SK-N-SH treated with all-trans-retinoic acid at 6 μM for 48 hours (cell line): ENCODE data around the gene ZNF778.

ENCODE experiments used
- ATAC-seq: fragments of 200-7000 bp; cut with Tn5 transposase; 3 replicates; pipeline ENCODE4 v1.9.1; 2020; ENCODE audit warnings: mild to moderate bottlenecking, moderate library complexity
- ARNTL ChIP-seq: fragments of 450-650 bp; formaldehyde crosslinking; IDR thresholded peaks from 2 replicates; pipeline ENCODE4 v1.5.0; 2020; ENCODE audit warnings: low read depth, mild to moderate bottlenecking, moderate library complexity, borderline replicate concordance
- BACH2 ChIP-seq: fragments of 250-450 bp; sonication (Bioruptor Pico); IDR thresholded peaks from 2 replicates; pipeline ENCODE4 v1.9.0; 2021; ENCODE audit warnings: mild to moderate bottlenecking, borderline replicate concordance
- CSDC2 ChIP-seq: fragments of 250-450 bp; sonication (Bioruptor Pico); IDR thresholded peaks from 2 replicates; pipeline ENCODE4 v1.5.0; 2020; ENCODE audit warnings: mild to moderate bottlenecking, moderate library complexity
- CSRNP3 ChIP-seq: fragments of 250-450 bp; sonication (Bioruptor Pico); IDR thresholded peaks from 2 replicates; pipeline ENCODE4 v1.5.1; 2021; ENCODE audit warnings: mild to moderate bottlenecking, moderate library complexity
- ESRRG ChIP-seq: fragments of 250-450 bp; sonication (Bioruptor Pico); IDR thresholded peaks from 2 replicates; pipeline ENCODE4 v1.6.1; 2021; ENCODE audit warnings: mild to moderate bottlenecking
- GLIS3 ChIP-seq: fragments of 250-450 bp; sonication (Bioruptor Pico); IDR thresholded peaks from 2 replicates; pipeline ENCODE4 v1.5.0; 2020; ENCODE audit warnings: mild to moderate bottlenecking, moderate library complexity
- ISL1 ChIP-seq: fragments of 250-450 bp; sonication (Bioruptor Pico); IDR thresholded peaks from 2 replicates; pipeline ENCODE4 v2.1.2; 2022; ENCODE audit warnings: mild to moderate bottlenecking, moderate library complexity
- OSR1 ChIP-seq: fragments of 250-450 bp; sonication (Bioruptor Pico); IDR thresholded peaks from 2 replicates; pipeline ENCODE4 v1.8.0; 2022; ENCODE audit warnings: moderate library complexity, mild to moderate bottlenecking, inconsistent platforms
- PPARA ChIP-seq: fragments of 250-450 bp; sonication (Bioruptor Pico); IDR thresholded peaks from 2 replicates; pipeline ENCODE4 v1.5.0; 2020; ENCODE audit warnings: mild to moderate bottlenecking, borderline replicate concordance
- RARB ChIP-seq: fragments of 250-450 bp; sonication (Bioruptor Pico); IDR thresholded peaks from 2 replicates; pipeline ENCODE4 v1.8.0; 2021; ENCODE audit warnings: mild to moderate bottlenecking, moderate library complexity
- SNAI2 ChIP-seq: fragments of 250-450 bp; sonication (Bioruptor Pico); IDR thresholded peaks from 2 replicates; pipeline ENCODE4 v1.5.0; 2020; ENCODE audit warnings: mild to moderate bottlenecking, moderate library complexity
- TCF4 ChIP-seq: fragments of 250-450 bp; sonication (Bioruptor Pico); IDR thresholded peaks from 2 replicates; pipeline ENCODE4 v1.8.0; 2021; ENCODE audit warnings: mild to moderate bottlenecking, moderate library complexity, borderline replicate concordance
- ZC3H10 ChIP-seq: fragments of 250-450 bp; sonication (Bioruptor Pico); IDR thresholded peaks from 2 replicates; pipeline ENCODE4 v1.5.1; 2021; ENCODE audit warnings: mild to moderate bottlenecking, moderate library complexity
- ZFP30 ChIP-seq: fragments of 450-650 bp; formaldehyde crosslinking; IDR thresholded peaks from 2 replicates; pipeline ENCODE4 v1.5.0; 2022; ENCODE audit warnings: mild to moderate bottlenecking, moderate library complexity
- ZNF70 ChIP-seq: fragments of 450-650 bp; formaldehyde crosslinking; IDR thresholded peaks from 2 replicates; pipeline ENCODE4 v1.5.0; 2020; ENCODE audit warnings: mild to moderate bottlenecking, moderate library complexity
- TF ChIP-seq, protein P1 (sequence below): fragments of 250-450 bp; sonication (Bioruptor Pico); IDR thresholded peaks from 2 replicates; pipeline ENCODE4 v1.5.1; 2020; ENCODE audit warnings: low read depth, mild to moderate bottlenecking, moderate library complexity
- TF ChIP-seq, protein P2 (sequence below): fragments of 250-450 bp; sonication (Bioruptor Pico); IDR thresholded peaks from 2 replicates; pipeline ENCODE4 v1.8.0; 2020; ENCODE audit warnings: mild to moderate bottlenecking, moderate library complexity, borderline replicate concordance
- TF ChIP-seq, protein P3 (sequence below): fragments of 250-450 bp; sonication (Bioruptor Pico); IDR thresholded peaks from 2 replicates; pipeline ENCODE4 v1.8.0; 2021; ENCODE audit warnings: low read depth, mild to moderate bottlenecking, moderate library complexity, borderline replicate concordance

Gene ZNF778

GRCh38 chr16:89191033-89191900, 26.2 kb upstream of the ZNF778 start (continued):
- TF ChIP-seq PPARA (CRISPR knock-in tag) (no peak), ZFP30 (CRISPR knock-in tag) (no peak), ARNTL (CRISPR knock-in tag) (no peak), ZNF70 (CRISPR knock-in tag) (no peak), ISL1 (CRISPR knock-in tag) (no peak), BACH2 (CRISPR knock-in tag) (no peak), OSR1 (CRISPR knock-in tag) (no peak)
- TF ChIP-seq, protein P1, sequence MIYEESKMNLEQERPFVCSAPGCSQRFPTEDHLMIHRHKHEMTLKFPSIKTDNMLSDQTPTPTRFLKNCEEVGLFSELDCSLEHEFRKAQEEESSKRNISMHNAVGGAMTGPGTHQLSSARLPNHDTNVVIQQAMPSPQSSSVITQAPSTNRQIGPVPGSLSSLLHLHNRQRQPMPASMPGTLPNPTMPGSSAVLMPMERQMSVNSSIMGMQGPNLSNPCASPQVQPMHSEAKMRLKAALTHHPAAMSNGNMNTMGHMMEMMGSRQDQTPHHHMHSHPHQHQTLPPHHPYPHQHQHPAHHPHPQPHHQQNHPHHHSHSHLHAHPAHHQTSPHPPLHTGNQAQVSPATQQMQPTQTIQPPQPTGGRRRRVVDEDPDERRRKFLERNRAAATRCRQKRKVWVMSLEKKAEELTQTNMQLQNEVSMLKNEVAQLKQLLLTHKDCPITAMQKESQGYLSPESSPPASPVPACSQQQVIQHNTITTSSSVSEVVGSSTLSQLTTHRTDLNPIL: no peak

DNA sequence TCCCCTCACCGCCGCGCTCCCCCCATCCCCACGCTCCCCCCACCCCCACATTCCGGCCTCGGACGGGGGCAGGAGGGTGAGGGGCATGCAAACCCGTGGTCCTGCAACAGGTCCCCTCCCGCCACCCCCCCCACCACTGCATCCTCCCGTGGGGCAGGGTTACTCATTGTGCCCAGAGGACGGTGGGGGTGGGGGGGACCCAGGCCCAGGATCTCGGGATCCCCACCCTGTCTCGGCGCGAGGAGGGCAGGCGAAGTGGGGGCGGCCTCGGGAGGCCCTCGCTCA, 25.7 kb upstream of the ZNF778 start:
- no peak for ATAC-seq
- no peak for TF ChIP-seq ESRRG (CRISPR knock-in tag)
- no peak for TF ChIP-seq BACH2 (CRISPR knock-in tag)
- TF ChIP-seq SNAI2 (CRISPR knock-in tag): no peak
- no peak for TF ChIP-seq ARNTL (CRISPR knock-in tag)

DNA sequence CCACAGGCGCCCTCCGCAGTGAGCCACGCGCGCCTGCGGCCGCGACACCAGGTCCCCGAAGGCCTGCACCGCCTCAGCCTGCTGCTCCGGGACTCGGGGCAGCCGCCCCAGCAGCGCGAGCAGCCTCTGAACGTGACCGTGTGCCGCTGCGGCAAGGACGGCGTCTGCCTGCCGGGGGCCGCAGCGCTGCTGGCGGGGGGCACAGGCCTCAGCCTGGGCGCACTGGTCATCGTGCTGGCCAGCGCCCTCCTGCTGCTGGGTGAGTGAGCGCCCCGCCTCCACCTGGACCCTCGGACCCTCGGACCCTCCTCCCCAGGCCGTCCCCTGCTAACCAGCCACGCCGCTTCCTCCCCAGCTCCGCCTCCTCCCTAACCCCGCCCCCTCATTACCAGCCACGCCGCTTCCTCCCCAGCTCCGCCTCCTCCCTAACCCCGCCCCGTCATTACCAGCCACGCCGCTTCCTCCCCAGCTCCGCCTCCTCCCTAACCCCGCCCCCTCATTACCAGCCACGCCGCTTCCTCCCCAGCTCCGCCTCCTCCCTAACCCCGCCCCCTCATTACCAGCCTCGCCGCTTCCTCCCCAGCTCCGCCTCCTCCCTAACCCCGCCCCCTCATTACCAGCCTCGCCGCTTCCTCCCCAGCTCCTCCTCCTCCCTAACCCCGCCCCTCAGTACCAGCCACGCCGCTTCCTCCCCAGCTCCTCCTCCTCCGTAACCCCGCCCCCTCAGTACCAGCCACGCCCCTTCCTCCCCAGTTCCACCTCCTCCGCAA, 25.1 kb upstream of the ZNF778 start:
- peak; percentile 45 for ATAC-seq

GRCh38 chr16:89192956-89193575, 24.4 kb upstream of the ZNF778 start:
- peak; percentile 9; the same call in 2 of the 3 replicates for ATAC-seq
- TF ChIP-seq ZFP30 (CRISPR knock-in tag): no peak
- no peak for TF ChIP-seq OSR1 (CRISPR knock-in tag)
- TF ChIP-seq, protein P2, sequence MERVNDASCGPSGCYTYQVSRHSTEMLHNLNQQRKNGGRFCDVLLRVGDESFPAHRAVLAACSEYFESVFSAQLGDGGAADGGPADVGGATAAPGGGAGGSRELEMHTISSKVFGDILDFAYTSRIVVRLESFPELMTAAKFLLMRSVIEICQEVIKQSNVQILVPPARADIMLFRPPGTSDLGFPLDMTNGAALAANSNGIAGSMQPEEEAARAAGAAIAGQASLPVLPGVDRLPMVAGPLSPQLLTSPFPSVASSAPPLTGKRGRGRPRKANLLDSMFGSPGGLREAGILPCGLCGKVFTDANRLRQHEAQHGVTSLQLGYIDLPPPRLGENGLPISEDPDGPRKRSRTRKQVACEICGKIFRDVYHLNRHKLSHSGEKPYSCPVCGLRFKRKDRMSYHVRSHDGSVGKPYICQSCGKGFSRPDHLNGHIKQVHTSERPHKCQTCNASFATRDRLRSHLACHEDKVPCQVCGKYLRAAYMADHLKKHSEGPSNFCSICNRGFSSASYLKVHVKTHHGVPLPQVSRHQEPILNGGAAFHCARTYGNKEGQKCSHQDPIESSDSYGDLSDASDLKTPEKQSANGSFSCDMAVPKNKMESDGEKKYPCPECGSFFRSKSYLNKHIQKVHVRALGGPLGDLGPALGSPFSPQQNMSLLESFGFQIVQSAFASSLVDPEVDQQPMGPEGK (CRISPR knock-in tag): no peak
- TF ChIP-seq TCF4 (CRISPR knock-in tag): no peak
- TF ChIP-seq CSDC2: no peak
- TF ChIP-seq ZC3H10: no peak
- TF ChIP-seq, protein P3, sequence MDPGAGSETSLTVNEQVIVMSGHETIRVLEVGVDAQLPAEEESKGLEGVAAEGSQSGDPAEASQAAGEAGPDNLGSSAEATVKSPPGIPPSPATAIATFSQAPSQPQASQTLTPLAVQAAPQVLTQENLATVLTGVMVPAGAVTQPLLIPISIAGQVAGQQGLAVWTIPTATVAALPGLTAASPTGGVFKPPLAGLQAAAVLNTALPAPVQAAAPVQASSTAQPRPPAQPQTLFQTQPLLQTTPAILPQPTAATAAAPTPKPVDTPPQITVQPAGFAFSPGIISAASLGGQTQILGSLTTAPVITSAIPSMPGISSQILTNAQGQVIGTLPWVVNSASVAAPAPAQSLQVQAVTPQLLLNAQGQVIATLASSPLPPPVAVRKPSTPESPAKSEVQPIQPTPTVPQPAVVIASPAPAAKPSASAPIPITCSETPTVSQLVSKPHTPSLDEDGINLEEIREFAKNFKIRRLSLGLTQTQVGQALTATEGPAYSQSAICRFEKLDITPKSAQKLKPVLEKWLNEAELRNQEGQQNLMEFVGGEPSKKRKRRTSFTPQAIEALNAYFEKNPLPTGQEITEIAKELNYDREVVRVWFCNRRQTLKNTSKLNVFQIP (CRISPR knock-in tag): no peak
- TF ChIP-seq ARNTL (CRISPR knock-in tag): no peak
- no peak for TF ChIP-seq GLIS3 (CRISPR knock-in tag)
- TF ChIP-seq RARB (CRISPR knock-in tag): no peak
- TF ChIP-seq BACH2 (CRISPR knock-in tag): no peak
- no peak for TF ChIP-seq CSRNP3 (CRISPR knock-in tag)
- TF ChIP-seq ESRRG (CRISPR knock-in tag): no peak
